AG09319 (cell line): ENCODE measurements around the gene SOCS6.
A peak's percentile ranks its signal among the peaks of the same experiment; 100 is the strongest.
"Not testable (repeated sequence)": the region's sequence is repeated elsewhere in the genome, so short reads cannot be mapped to it uniquely, and the experiment has no call there.

Experiments
- DNase-seq: peaks from one replicate; pipeline ENCODE4 v3.0.0-alpha.2; 2010; ENCODE audit warnings: low read depth; ENCODE audit errors: extremely low read depth
- CTCF ChIP-seq: IDR thresholded peaks from 2 replicates; pipeline ENCODE4 v1.5.1; 2011; ENCODE audit warnings: low read depth, mild to moderate bottlenecking, inconsistent platforms, low read length, moderate library complexity

The SOCS6 gene

GRCh38 chr18:70338890-70339289 lies 50.0 kb downstream of the SOCS6 start:
- no peak for DNase-seq
- no peak for TF ChIP-seq CTCF

DNA sequence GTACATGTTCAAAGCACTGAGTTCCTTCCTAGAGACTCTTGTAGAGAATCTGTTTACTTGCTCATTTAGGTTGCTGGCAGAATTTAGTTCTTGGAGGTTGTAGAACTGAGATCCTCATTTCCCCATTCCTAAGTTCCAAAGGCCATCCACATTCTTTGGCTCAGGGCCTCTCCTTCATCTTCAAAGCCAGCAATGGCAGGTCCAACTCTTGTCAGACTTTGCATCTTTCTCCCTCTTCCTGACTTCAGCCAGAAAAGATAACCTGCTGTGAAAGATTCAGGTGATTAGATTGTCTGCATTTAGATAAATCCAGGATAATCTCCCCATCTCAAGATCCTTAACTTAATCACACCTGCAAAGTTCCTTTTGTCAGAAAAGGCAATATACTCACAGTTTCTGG lies 51.1 kb downstream of the SOCS6 start:
- no peak for DNase-seq
- no peak for TF ChIP-seq CTCF

GRCh38 chr18:70348481-70348880 lies 59.6 kb downstream of the SOCS6 start:
- not testable (repeated sequence) for DNase-seq

DNA sequence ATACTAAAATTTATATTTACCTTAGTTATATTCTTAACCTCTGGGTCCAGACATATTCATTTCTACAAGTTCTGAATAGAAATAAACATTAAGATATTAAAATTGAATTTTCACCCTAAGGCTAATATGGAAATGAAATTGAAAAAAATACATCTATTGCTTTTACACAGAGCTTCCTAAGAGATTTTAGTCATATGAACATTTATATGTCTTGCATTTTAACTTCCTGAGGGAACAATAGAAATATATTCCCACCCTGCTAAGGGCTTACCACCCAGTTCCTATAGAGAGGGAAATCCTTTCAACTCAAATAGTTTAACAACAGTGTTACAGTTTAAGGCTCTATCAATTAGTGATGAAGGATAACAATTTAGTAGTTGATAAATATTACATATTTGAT lies 60.5 kb downstream of the SOCS6 start:
- no peak for TF ChIP-seq CTCF
- no peak for DNase-seq

GRCh38 chr18:70354080-70354479 lies 65.2 kb downstream of the SOCS6 start:
- TF ChIP-seq CTCF: no peak
- no peak for DNase-seq

GRCh38 chr18:70354771-70355170 lies 65.9 kb downstream of the SOCS6 start:
- no peak for DNase-seq
- TF ChIP-seq CTCF: no peak

DNA sequence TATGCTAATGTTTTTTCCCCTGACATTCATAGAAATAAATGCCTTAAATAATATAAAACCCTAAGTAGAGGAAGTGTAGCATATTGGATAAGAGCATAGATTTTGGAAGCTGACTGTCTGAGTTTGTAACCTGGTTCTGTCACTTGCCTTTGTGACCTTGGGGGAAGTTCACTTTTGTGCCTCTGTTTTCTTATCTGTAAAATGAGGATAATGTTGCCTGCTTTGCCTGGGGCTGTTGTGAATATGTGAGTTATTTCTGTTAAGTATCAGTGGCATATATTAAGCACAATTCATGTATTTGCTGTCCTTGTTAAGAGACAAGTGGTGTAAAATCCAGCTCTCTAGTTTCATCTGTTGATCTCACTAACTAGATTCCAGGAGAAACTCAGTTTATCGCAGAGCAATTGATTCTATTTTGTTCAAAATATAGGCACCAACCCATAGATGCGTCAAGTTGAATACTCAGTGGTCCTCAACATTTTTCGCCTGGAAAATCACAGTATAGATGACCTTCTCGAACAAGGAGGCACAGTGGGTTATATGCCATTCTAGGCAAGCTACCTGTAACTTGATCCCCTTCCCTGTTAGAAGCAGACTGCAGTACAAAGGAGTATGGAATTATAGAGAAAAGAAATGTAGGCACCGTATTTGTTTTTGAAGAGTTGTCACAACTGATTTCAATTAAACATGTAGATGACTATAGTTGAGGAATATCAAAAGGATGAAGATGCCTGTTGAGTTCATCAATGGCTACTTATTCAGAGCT lies 67.0 kb downstream of the SOCS6 start:
- TF ChIP-seq CTCF: no peak
- DNase-seq: no peak

DNA sequence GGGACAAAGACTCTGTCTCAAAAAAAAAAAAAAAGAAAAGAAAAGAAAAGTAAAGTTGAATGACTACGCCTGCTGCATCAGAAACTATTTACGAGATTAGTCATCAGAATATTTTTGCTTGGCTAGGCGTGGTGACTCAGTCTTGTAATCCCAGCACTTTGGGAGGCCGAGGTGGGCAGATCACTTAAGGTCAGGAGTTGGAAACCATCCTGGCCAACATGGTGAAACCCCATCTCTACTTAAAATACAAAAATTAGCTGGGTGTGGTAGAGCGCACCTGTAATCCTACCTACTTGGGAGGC lies 69.2 kb downstream of the SOCS6 start:
- DNase-seq: peak; percentile 49
